GM21723 (cell line): ENCODE data around the gene GPX1.
"Not testable (repeated sequence)": the region's sequence is repeated elsewhere in the genome, so short reads cannot be mapped to it uniquely, and the experiment has no call there.

Source experiments
- ATAC-seq: cut with Tn5 transposase; IDR thresholded peaks from one replicate; pipeline ENCODE4 v1.9.1; 2021; ENCODE audit warnings: mild to moderate bottlenecking, moderate library complexity; ENCODE audit not compliant: unreplicated experiment

GPX1 gene

GRCh38 chr3:49358884-49359225 is 702 bp upstream of the GPX1 start:
- no peak for ATAC-seq

GRCh38 chr3:49357443-49358216 is 523 bp downstream of the GPX1 start:
- peak; percentile 22 for ATAC-seq

- ATAC-seq, result not testable (repeated sequence)
Observed at GRCh38 chr3:49357095-49357442, 1.1 kb downstream of the GPX1 start.

GRCh38 chr3:49352890-49353421 is 5.2 kb downstream of the GPX1 start:
- ATAC-seq, result no peak

- ATAC-seq, result no peak
Observed at GRCh38 chr3:49352281-49352680, 5.9 kb downstream of the GPX1 start.

- ATAC-seq, result no peak
Observed at GRCh38 chr3:49351521-49352011, 6.6 kb downstream of the GPX1 start.

GRCh38 chr3:49349348-49350114 is 8.6 kb downstream of the GPX1 start:
- no peak for ATAC-seq

GRCh38 chr3:49348361-49348760 is 9.8 kb downstream of the GPX1 start:
- not testable (repeated sequence) for ATAC-seq

- ATAC-seq, result no peak
Observed at GRCh38 chr3:49346797-49347251, 11.3 kb downstream of the GPX1 start.

GRCh38 chr3:49343163-49343562 is 15.0 kb downstream of the GPX1 start:
- ATAC-seq, result no peak

GRCh38 chr3:49341996-49342395 is 16.2 kb downstream of the GPX1 start:
- ATAC-seq, result no peak

- ATAC-seq, result peak; percentile 79
Observed at GRCh38 chr3:49339941-49340800, 18.0 kb downstream of the GPX1 start, which contains the start of gene USP4. Gene USP4 (minus strand): TSS chr3:49340053. CDS start chr3:49340024, 29 bp downstream.

GRCh38 chr3:49339581-49339940 is 18.6 kb downstream of the GPX1 start:
- ATAC-seq, result peak; percentile 16

- no peak for ATAC-seq
Observed at GRCh38 chr3:49333916-49334633, 24.1 kb downstream of the GPX1 start.

- ATAC-seq, result no peak
Observed at GRCh38 chr3:49333091-49333490, 25.1 kb downstream of the GPX1 start.

GRCh38 chr3:49329186-49329585 is 29.0 kb downstream of the GPX1 start:
- ATAC-seq, result no peak

GRCh38 chr3:49328350-49328749 is 29.8 kb downstream of the GPX1 start:
- not testable (repeated sequence) for ATAC-seq

- no peak for ATAC-seq
Observed at GRCh38 chr3:49327485-49327884, 30.7 kb downstream of the GPX1 start.

- no peak for ATAC-seq
Observed at GRCh38 chr3:49324768-49325167, 33.4 kb downstream of the GPX1 start.
